Hepatocyte (in vitro differentiated cells): Measurements from ENCODE around the gene GLT1D1.

Source experiments
- EZH2 ChIP-seq: fragments of 200-600 bp; sonication (generic); IDR thresholded peaks from 2 replicates; pipeline ENCODE4 v1.6.1; 2016; ENCODE audit warnings: antibody characterized with exemption, mild to moderate bottlenecking, borderline replicate concordance
- TF ChIP-seq, protein P1 (sequence below): fragments of 200-600 bp; sonication (generic); IDR thresholded peaks from 2 replicates; pipeline ENCODE4 v1.5.1; 2016; ENCODE audit warnings: antibody characterized with exemption, mild to moderate bottlenecking; ENCODE audit not compliant: poor library complexity

DNA sequence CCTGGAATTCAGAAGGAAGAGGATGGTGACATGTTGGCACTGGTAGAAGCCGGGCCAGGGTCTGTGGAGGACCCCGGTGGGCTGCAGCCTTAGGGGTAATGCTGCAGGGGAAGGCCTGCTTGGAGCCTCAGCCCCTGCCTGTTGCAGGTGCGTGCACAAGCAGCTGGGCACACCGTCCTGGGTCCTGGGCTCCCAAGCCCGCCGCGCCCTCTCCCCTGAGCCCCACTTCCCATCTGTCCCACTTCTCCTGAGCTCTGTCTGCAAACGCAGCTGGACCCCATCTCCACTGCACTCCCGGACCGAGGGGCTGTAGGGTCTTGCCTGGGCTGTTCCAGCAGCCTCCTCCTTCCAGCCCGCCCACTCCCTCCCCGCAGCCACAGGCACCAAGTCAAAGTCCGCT, 116.8 kb downstream of the GLT1D1 start:
- TF ChIP-seq, protein P1, sequence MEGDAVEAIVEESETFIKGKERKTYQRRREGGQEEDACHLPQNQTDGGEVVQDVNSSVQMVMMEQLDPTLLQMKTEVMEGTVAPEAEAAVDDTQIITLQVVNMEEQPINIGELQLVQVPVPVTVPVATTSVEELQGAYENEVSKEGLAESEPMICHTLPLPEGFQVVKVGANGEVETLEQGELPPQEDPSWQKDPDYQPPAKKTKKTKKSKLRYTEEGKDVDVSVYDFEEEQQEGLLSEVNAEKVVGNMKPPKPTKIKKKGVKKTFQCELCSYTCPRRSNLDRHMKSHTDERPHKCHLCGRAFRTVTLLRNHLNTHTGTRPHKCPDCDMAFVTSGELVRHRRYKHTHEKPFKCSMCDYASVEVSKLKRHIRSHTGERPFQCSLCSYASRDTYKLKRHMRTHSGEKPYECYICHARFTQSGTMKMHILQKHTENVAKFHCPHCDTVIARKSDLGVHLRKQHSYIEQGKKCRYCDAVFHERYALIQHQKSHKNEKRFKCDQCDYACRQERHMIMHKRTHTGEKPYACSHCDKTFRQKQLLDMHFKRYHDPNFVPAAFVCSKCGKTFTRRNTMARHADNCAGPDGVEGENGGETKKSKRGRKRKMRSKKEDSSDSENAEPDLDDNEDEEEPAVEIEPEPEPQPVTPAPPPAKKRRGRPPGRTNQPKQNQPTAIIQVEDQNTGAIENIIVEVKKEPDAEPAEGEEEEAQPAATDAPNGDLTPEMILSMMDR, result no peak
- TF ChIP-seq EZH2, result no peak
